ENCODE measurements around the gene PRKG1.

Gene PRKG1

DNA sequence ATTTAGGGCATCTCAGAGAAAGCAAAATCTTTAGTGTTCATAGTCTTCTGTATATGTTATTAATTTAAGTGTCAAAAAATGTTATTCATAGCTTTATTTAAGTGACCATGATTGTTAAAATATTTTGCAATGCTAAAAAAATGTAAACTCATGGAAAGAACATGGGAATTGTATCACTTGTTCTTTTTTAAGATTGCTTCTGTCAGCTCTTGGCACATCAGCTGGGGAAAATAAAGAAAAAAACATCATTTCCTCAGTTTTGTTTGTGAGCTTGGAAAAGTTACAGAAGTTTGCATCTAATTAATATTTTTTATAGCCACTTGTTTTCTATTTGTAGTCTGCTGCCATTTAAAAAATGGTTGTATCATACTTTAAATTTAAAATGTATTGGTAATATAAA lies 911.0 kb downstream of the PRKG1 start:
- H3K27ac Mint-ChIP-seq = no peak overlapping the region
- H3K27me3 Mint-ChIP-seq = peaks cover 2% of the 10 kb centered on the region
- H3K4me3 Mint-ChIP-seq = no peak overlapping the region

GRCh38 chr10:51986516-51986915 lies 912.2 kb downstream of the PRKG1 start:
- H3K4me3 Mint-ChIP-seq = no peak overlapping the region
- DNase-seq = no peak
- no peak overlapping the region for H3K27ac Mint-ChIP-seq
- peaks cover 2% of the 10 kb centered on the region for H3K27me3 Mint-ChIP-seq
- no peaks in the 10 kb centered on the region for H3K4me1 Mint-ChIP-seq (ENCODE audit: low read depth)
- H3K36me3 Mint-ChIP-seq (ENCODE audit: low read depth) = no peaks in the 10 kb centered on the region
- H3K9me3 Mint-ChIP-seq = peaks cover 2% of the 10 kb centered on the region

More for the DNA sequence above, 911.0 kb downstream of the PRKG1 start:
- no peak for DNase-seq
- no peaks in the 10 kb centered on the region for H3K36me3 Mint-ChIP-seq (ENCODE audit: low read depth)
- H3K9me3 Mint-ChIP-seq = peaks cover under 1% of the 10 kb centered on the region
- no peaks in the 10 kb centered on the region for H3K4me1 Mint-ChIP-seq (ENCODE audit: low read depth)

GRCh38 chr10:51993475-51993874 lies 919.2 kb downstream of the PRKG1 start:
- H3K36me3 Mint-ChIP-seq (ENCODE audit: low read depth) = no peaks in the 10 kb centered on the region
- H3K4me1 Mint-ChIP-seq (ENCODE audit: low read depth) = no peaks in the 10 kb centered on the region
- no peak overlapping the region for H3K27ac Mint-ChIP-seq
- H3K4me3 Mint-ChIP-seq = no peak overlapping the region
- H3K9me3 Mint-ChIP-seq = peaks cover 2% of the 10 kb centered on the region
- H3K27me3 Mint-ChIP-seq = peaks cover 7% of the 10 kb centered on the region
- DNase-seq = no peak

DNA sequence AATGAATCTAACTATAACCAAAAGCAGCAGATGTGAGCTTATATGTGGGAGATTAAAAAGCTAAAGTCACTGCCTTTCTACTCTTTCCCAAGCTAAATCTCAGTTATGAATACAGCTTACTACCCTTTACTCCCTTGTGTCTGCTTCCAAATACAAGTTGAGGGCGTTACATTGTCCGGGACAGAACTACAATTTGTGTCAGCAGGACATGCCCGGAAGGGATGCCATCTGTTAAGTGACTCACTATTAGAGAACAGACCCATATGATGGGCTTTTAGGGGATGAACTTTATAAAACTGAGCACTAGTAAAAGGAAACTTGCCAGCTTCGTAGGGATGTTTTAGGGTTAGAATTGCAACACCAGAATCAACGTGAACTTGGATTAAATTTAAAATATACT lies 924.8 kb downstream of the PRKG1 start:
- Mint-ChIP-seq H3K4me3 (no peak overlapping the region), H3K27me3 (peaks cover 7% of the 10 kb centered on the region), H3K4me1 (ENCODE audit: low read depth) (no peaks in the 10 kb centered on the region), H3K36me3 (ENCODE audit: low read depth) (no peaks in the 10 kb centered on the region), H3K9me3 (no peaks in the 10 kb centered on the region), H3K27ac (no peak overlapping the region)
- no peak for DNase-seq

DNA sequence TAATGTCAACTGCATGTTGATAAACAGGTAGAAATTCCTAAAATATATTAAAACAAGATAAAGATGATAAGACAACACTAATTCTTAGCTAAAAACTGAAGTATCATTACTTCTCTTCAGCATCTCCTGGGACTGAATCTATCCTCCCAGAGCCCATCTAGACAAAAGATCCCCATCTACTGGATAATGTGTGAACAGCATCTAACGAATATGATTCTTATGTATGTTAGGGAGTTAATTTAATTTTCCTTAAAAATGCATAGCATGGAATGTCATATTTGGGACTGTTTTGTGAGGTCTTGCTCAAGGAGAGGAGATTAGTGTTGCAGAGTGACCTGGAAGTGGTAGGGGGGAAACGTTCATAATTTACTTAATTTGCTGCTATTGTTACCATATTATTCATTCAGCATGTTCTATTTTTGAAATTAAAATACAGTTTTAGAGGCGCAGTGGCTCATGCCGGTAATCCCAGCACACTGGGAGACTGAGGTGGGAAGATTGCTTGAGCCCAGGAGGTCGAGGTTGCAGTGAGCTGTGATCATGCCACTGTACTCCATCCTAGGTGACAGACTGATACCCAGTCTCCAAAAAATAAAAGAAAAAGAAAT lies 930.2 kb downstream of the PRKG1 start:
- Mint-ChIP-seq H3K4me1 (ENCODE audit: low read depth) (no peaks in the 10 kb centered on the region), H3K4me3 (no peak overlapping the region), H3K27me3 (peaks cover 5% of the 10 kb centered on the region), H3K9me3 (peaks cover 8% of the 10 kb centered on the region), H3K27ac (no peak overlapping the region), H3K36me3 (ENCODE audit: low read depth) (no peaks in the 10 kb centered on the region)
- DNase-seq = no peak

- no peak for DNase-seq
- Mint-ChIP-seq H3K4me1 (ENCODE audit: low read depth) (no peaks in the 10 kb centered on the region), H3K4me3 (no peak overlapping the region), H3K27me3 (peaks cover 5% of the 10 kb centered on the region), H3K27ac (no peak overlapping the region), H3K9me3 (peaks cover 15% of the 10 kb centered on the region), H3K36me3 (ENCODE audit: low read depth) (no peaks in the 10 kb centered on the region)
Observed at GRCh38 chr10:52007091-52007490, 932.8 kb downstream of the PRKG1 start.

DNA sequence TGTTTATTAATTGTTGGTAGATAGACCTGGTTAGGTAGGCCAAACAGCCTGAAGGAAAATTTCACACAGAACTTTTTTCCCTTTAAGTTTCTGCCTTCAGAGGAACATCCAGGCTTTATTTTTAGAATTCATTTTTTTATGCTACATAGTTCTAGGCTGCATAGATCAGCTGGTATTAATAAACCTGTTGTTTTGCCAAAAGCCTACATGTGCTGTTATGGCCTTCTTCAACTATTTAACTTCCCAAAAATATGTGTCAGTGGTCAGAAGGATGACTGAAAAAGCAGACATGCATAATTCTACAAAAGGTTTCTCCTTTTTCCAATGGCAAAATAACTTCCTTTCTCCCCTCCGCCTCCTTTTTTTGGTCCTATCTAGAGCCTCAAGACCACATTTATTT lies 936.8 kb downstream of the PRKG1 start:
- Mint-ChIP-seq H3K4me1 (ENCODE audit: low read depth) (no peaks in the 10 kb centered on the region), H3K27ac (no peak overlapping the region), H3K36me3 (ENCODE audit: low read depth) (no peaks in the 10 kb centered on the region), H3K4me3 (no peak overlapping the region), H3K27me3 (peaks cover under 1% of the 10 kb centered on the region), H3K9me3 (peaks cover 19% of the 10 kb centered on the region)
- no peak for DNase-seq

DNA sequence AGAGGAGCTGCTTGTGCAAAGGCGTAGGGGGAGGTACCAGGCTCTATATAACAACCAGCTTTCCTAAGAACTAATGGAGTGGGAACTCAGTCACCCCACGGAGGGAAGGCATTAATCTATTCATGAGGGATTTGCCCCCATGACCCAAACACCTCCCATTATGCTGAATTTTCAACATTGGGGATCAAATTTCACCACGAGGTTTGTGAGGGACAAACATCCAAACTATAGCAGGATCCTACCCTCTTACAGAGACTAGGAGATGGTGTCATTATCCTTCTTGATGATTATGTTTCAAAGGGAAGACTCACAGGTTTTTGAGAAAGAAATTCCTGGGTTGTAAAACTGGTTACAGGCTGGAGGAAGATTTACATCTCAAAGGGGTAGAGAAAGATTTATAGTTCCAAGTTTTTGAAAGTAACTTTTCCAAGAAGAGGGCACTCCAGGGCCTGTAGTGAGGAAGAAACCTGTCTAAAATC lies 944.8 kb downstream of the PRKG1 start:
- Mint-ChIP-seq H3K4me3 (no peak overlapping the region), H3K27ac (no peak overlapping the region), H3K4me1 (ENCODE audit: low read depth) (no peaks in the 10 kb centered on the region), H3K9me3 (peaks cover under 1% of the 10 kb centered on the region), H3K27me3 (no peaks in the 10 kb centered on the region), H3K36me3 (ENCODE audit: low read depth) (no peaks in the 10 kb centered on the region)
- DNase-seq = no peak

GRCh38 chr10:52019656-52020055 lies 945.4 kb downstream of the PRKG1 start:
- Mint-ChIP-seq H3K4me1 (ENCODE audit: low read depth) (no peaks in the 10 kb centered on the region), H3K9me3 (no peaks in the 10 kb centered on the region), H3K36me3 (ENCODE audit: low read depth) (no peaks in the 10 kb centered on the region), H3K27me3 (no peaks in the 10 kb centered on the region), H3K4me3 (no peak overlapping the region), H3K27ac (no peak overlapping the region)
- DNase-seq = no peak

DNA sequence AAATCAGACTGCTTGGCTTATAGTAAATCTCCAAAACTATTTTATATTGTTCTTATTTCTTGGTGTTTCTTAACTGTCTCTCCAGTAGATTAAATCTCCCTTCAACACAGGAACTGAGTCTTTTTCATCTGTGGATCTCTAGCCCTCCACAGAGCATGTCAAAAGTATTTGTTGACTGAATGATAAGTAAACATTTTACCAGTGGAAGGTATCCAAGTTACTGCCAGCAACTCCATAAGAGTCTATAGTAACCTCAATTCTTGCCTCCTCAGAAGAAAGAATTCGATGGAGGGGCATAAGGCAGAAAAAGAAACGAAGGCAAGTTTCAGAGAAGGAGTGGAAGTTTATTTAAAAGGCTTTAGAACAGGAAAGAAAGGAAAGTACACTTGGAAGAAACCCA lies 945.9 kb downstream of the PRKG1 start:
- H3K4me1 Mint-ChIP-seq (ENCODE audit: low read depth) = no peaks in the 10 kb centered on the region
- H3K9me3 Mint-ChIP-seq = no peaks in the 10 kb centered on the region
- no peaks in the 10 kb centered on the region for H3K36me3 Mint-ChIP-seq (ENCODE audit: low read depth)
- H3K27me3 Mint-ChIP-seq = no peaks in the 10 kb centered on the region
- H3K27ac Mint-ChIP-seq = no peak overlapping the region
- H3K4me3 Mint-ChIP-seq = no peak overlapping the region
- DNase-seq = no peak

DNA sequence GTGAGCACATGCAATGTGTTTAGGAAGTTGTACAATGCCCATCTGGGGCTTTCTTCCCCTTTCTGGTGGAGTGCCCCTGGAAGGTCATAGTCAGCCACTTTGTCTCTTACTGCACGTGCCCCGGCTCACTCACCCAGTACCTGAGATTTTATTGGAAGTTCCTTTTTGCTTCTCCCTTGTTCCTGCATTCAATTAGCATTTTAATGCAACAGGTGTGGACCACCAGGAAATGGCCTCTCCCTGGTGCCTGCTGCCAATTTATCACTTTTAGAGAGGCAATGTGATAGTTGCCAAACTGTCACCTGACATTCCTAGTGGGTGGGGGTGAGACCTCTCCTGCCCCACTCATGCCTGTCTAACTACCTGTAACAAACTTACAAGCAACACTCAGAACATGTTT lies 946.4 kb downstream of the PRKG1 start:
- Mint-ChIP-seq H3K27ac (no peak overlapping the region), H3K36me3 (ENCODE audit: low read depth) (no peaks in the 10 kb centered on the region), H3K4me3 (no peak overlapping the region), H3K27me3 (no peaks in the 10 kb centered on the region), H3K9me3 (no peaks in the 10 kb centered on the region), H3K4me1 (ENCODE audit: low read depth) (no peaks in the 10 kb centered on the region)
- no peak for DNase-seq

GRCh38 chr10:52027055-52027705 lies 952.9 kb downstream of the PRKG1 start:
- Mint-ChIP-seq H3K36me3 (ENCODE audit: low read depth) (no peaks in the 10 kb centered on the region), H3K4me3 (no peak overlapping the region), H3K27ac (no peak overlapping the region), H3K27me3 (no peaks in the 10 kb centered on the region), H3K4me1 (ENCODE audit: low read depth) (no peaks in the 10 kb centered on the region), H3K9me3 (no peaks in the 10 kb centered on the region)
- no peak for DNase-seq

DNA sequence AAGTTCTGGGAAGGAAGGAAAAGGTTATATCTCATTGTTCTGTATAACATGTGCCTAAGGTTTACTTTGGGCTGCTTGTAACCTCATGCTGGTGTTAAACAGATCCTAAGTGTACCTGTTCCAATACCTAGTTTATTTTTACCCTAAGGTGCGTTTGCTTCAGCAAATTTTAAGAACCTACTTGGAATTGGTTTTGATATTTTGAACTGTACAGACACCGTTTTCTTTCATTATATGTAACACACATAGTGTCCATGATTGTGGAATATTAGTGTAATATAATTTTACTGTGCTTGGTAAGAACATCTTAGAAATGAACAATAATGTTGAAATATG lies 954.2 kb downstream of the PRKG1 start:
- Mint-ChIP-seq H3K4me1 (ENCODE audit: low read depth) (no peaks in the 10 kb centered on the region), H3K36me3 (ENCODE audit: low read depth) (no peaks in the 10 kb centered on the region), H3K4me3 (no peak overlapping the region), H3K27ac (no peak overlapping the region), H3K27me3 (no peaks in the 10 kb centered on the region), H3K9me3 (no peaks in the 10 kb centered on the region)
- DNase-seq = no peak

DNA sequence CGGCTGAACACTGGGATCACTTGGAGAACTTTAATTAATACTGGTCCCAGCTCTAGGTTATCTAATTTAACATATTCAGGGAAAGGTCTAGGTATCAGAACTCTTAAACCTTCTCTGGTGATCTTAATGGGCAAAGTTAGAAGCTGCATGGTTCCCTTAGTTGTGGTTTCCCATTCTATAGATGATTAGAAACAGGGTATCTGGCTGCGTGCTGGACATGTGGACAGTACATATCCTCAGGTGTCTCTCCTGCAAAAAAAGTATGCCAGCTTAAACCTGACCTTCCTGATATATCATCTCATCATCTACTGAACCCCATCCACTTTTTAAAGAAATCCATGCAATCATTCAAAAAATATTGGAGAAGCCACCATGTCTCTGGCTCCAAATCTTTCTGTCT lies 955.3 kb downstream of the PRKG1 start:
- H3K27me3 Mint-ChIP-seq = no peaks in the 10 kb centered on the region
- H3K4me3 Mint-ChIP-seq = no peak overlapping the region
- H3K9me3 Mint-ChIP-seq = no peaks in the 10 kb centered on the region
- H3K27ac Mint-ChIP-seq = no peak overlapping the region
- DNase-seq = no peak
- no peaks in the 10 kb centered on the region for H3K36me3 Mint-ChIP-seq (ENCODE audit: low read depth)
- H3K4me1 Mint-ChIP-seq (ENCODE audit: low read depth) = no peaks in the 10 kb centered on the region

- H3K4me3 Mint-ChIP-seq = no peak overlapping the region
- no peaks in the 10 kb centered on the region for H3K36me3 Mint-ChIP-seq (ENCODE audit: low read depth)
- no peak overlapping the region for H3K27ac Mint-ChIP-seq
- H3K27me3 Mint-ChIP-seq = no peaks in the 10 kb centered on the region
- no peaks in the 10 kb centered on the region for H3K9me3 Mint-ChIP-seq
- no peaks in the 10 kb centered on the region for H3K4me1 Mint-ChIP-seq (ENCODE audit: low read depth)
- DNase-seq = no peak
Observed at GRCh38 chr10:52030051-52030790, 955.9 kb downstream of the PRKG1 start.
